Hematopoietic multipotent progenitor cell treated with erythropoietin and hydrocortisone succinate and interleukin-3 and kit ligand, for 15 days (in vitro differentiated cells): ENCODE results near the gene MAP3K4.
A peak's percentile ranks its signal among the peaks of the same experiment; 100 is the strongest.

Experiments
- DNase-seq: peaks from one replicate; pipeline ENCODE4 v3.0.0-alpha.2; 2015; ENCODE audit warnings: low spot score

The MAP3K4 gene

GRCh38 chr6:161143663-161144430 lies 152.3 kb downstream of the MAP3K4 start:
- DNase-seq = no peak

GRCh38 chr6:161150136-161150535 lies 158.6 kb downstream of the MAP3K4 start:
- DNase-seq = no peak

GRCh38 chr6:161150566-161150965 lies 159.0 kb downstream of the MAP3K4 start:
- DNase-seq = no peak

- no peak for DNase-seq
These were observed 159.6 kb downstream of the MAP3K4 start for GRCh38 chr6:161151059-161151645.

- DNase-seq = no peak
These were observed 160.3 kb downstream of the MAP3K4 start for GRCh38 chr6:161151660-161152526.

- DNase-seq = no peak
These were observed 160.9 kb downstream of the MAP3K4 start for GRCh38 chr6:161152527-161152862.

GRCh38 chr6:161152907-161153662 lies 161.5 kb downstream of the MAP3K4 start:
- DNase-seq = peak; percentile 14

GRCh38 chr6:161153725-161154124 lies 162.2 kb downstream of the MAP3K4 start:
- DNase-seq = no peak

GRCh38 chr6:161154796-161155335 lies 163.3 kb downstream of the MAP3K4 start:
- no peak for DNase-seq

GRCh38 chr6:161161121-161161520 lies 169.6 kb downstream of the MAP3K4 start:
- DNase-seq = no peak

- DNase-seq = no peak
These were observed 170.5 kb downstream of the MAP3K4 start for GRCh38 chr6:161161889-161162624.

- DNase-seq = no peak
These were observed 171.2 kb downstream of the MAP3K4 start for GRCh38 chr6:161162722-161163121.

GRCh38 chr6:161163466-161164181 lies 172.1 kb downstream of the MAP3K4 start:
- DNase-seq = no peak

GRCh38 chr6:161164182-161164625 lies 172.6 kb downstream of the MAP3K4 start:
- DNase-seq = no peak

GRCh38 chr6:161166176-161166575 lies 174.6 kb downstream of the MAP3K4 start:
- DNase-seq = no peak

GRCh38 chr6:161166677-161167076 lies 175.1 kb downstream of the MAP3K4 start:
- DNase-seq = no peak
